ENCODE data around the gene CHRDL1.
A peak's percentile ranks its signal among the peaks of the same experiment; 100 is the strongest.

CHRDL1 gene

GRCh38 chrX:110683925-110684324 lies 111.7 kb downstream of the CHRDL1 start:
- no peak for TF ChIP-seq CTCF (IDR thresholded peaks at IDR 0.05)
- TF ChIP-seq ZFX (IDR thresholded peaks at IDR 0.05; ENCODE audit: borderline replicate concordance): no peak
- no peak overlapping the region for H3K27ac ChIP-seq

- H3K27ac ChIP-seq: no peak overlapping the region
- no peak for TF ChIP-seq CTCF (IDR thresholded peaks at IDR 0.05)
- TF ChIP-seq ZFX (IDR thresholded peaks at IDR 0.05; ENCODE audit: borderline replicate concordance): no peak
Observed at GRCh38 chrX:110678591-110678990, 117.0 kb downstream of the CHRDL1 start.

- H3K27ac ChIP-seq: no peak overlapping the region
- TF ChIP-seq CTCF (IDR thresholded peaks at IDR 0.05) (no peak), ZFX (IDR thresholded peaks at IDR 0.05; ENCODE audit: borderline replicate concordance) (no peak)
Observed at GRCh38 chrX:110675886-110676285, 119.7 kb downstream of the CHRDL1 start.

GRCh38 chrX:110671068-110671803 lies 124.4 kb downstream of the CHRDL1 start:
- H3K27ac ChIP-seq: no peak overlapping the region
- no peak for TF ChIP-seq ZFX (IDR thresholded peaks at IDR 0.05; ENCODE audit: borderline replicate concordance)

GRCh38 chrX:110669572-110669971 lies 126.0 kb downstream of the CHRDL1 start:
- TF ChIP-seq CTCF (IDR thresholded peaks at IDR 0.05) (no peak), ZFX (IDR thresholded peaks at IDR 0.05; ENCODE audit: borderline replicate concordance) (no peak)
- no peak overlapping the region for H3K27ac ChIP-seq

GRCh38 chrX:110667706-110668105 lies 127.9 kb downstream of the CHRDL1 start:
- no peak for TF ChIP-seq ZFX (IDR thresholded peaks at IDR 0.05; ENCODE audit: borderline replicate concordance)
- no peak for TF ChIP-seq CTCF (IDR thresholded peaks at IDR 0.05)
- no peak overlapping the region for H3K27ac ChIP-seq

- TF ChIP-seq ZFX (IDR thresholded peaks at IDR 0.05; ENCODE audit: borderline replicate concordance): no peak
- peak; percentile 58 for TF ChIP-seq CTCF (IDR thresholded peaks at IDR 0.05)
- H3K27ac ChIP-seq: no peak overlapping the region
Observed at GRCh38 chrX:110665223-110666002, 130.2 kb downstream of the CHRDL1 start.

Measured in 22Rv1 (cell line).